ENCODE measurements around the gene TNNI3K. TPM values are rescaled to one million over a fixed set of nuclear protein-coding genes. Genes with fewer than 3 reads are reported as not detected.

TNNI3K gene
- total RNA-seq, 1 experiment from 2014 or later: not detected

- BruUV-seq (replicated peaks): no TSS peak
- TF ChIP-seq CTCF (conservative IDR thresholded peaks at IDR 0.05; ENCODE audit: low read depth, low read length) (no peak), EZH2phosphoT487 (IDR thresholded peaks at IDR 0.05; ENCODE audit: borderline replicate concordance, low read length) (no peak), EZH2 (IDR thresholded peaks at IDR 0.05; ENCODE audit: low read length, unreplicated experiment) (no peak)
- no peak overlapping the region for H2AFZ ChIP-seq (ENCODE audit: low read length)
- H3K9me2 ChIP-seq (replicated peaks; ENCODE audit: low read length): no peaks in the 10 kb centered on the region; the same call in 1 of the 2 replicates
- H4K20me1 ChIP-seq (ENCODE audit: low read length): no peaks in the 10 kb centered on the region
- H3K4me2 ChIP-seq (ENCODE audit: low read length): no peak overlapping the region
- ChIA-PET CTCF (no interaction called here), POLR2A (ENCODE audit: unreplicated experiment) (no interaction called here)
- no peak overlapping the region for H3K27ac ChIP-seq (ENCODE audit: low read length)
- no peaks in the 10 kb centered on the region for H3K4me1 ChIP-seq (ENCODE audit: insufficient read depth, low read length)
- no peaks in the 10 kb centered on the region for H3F3A ChIP-seq (ENCODE audit: low read length, unreplicated experiment)
- no peaks in the 10 kb centered on the region for H3K79me2 ChIP-seq (ENCODE audit: low read length)
- no peak overlapping the region for H3K4me3 ChIP-seq (ENCODE audit: low read length)
- no peaks in the 10 kb centered on the region for H3K36me3 ChIP-seq (ENCODE audit: low read depth, low read length)
- no peak for DNase-seq
- intact Hi-C loops (cut with micrococcal nuclease): no loop called here
- ATAC-seq: no peak
- H3K9me3 ChIP-seq (ENCODE audit: low read length): no peaks in the 10 kb centered on the region
- H3K9ac ChIP-seq (ENCODE audit: low read length): no peak overlapping the region
- H3K27me3 ChIP-seq (ENCODE audit: low read length): no peaks in the 10 kb centered on the region
These were observed 168.4 kb downstream of the TNNI3K start for GRCh38 chr1:74403606-74404005.

- no peak overlapping the region for H3K4me3 ChIP-seq (ENCODE audit: low read length)
- ChIA-PET CTCF (no interaction called here), POLR2A (ENCODE audit: unreplicated experiment) (no interaction called here)
- no peaks in the 10 kb centered on the region for H3K79me2 ChIP-seq (ENCODE audit: low read length)
- H3K27ac ChIP-seq (ENCODE audit: low read length): no peak overlapping the region
- H3F3A ChIP-seq (ENCODE audit: low read length, unreplicated experiment): no peaks in the 10 kb centered on the region
- no peaks in the 10 kb centered on the region for H4K20me1 ChIP-seq (ENCODE audit: low read length)
- TF ChIP-seq EZH2 (IDR thresholded peaks at IDR 0.05; ENCODE audit: low read length, unreplicated experiment) (no peak), CTCF (conservative IDR thresholded peaks at IDR 0.05; ENCODE audit: low read depth, low read length) (no peak), EZH2phosphoT487 (IDR thresholded peaks at IDR 0.05; ENCODE audit: borderline replicate concordance, low read length) (no peak)
- intact Hi-C loops (cut with micrococcal nuclease): no loop called here
- BruUV-seq (replicated peaks): no TSS peak
- H3K4me2 ChIP-seq (ENCODE audit: low read length): no peak overlapping the region
- DNase-seq (no peak), ATAC-seq (no peak)
- no peaks in the 10 kb centered on the region for H3K27me3 ChIP-seq (ENCODE audit: low read length)
- no peaks in the 10 kb centered on the region for H3K9me2 ChIP-seq (replicated peaks; ENCODE audit: low read length)
- H3K36me3 ChIP-seq (ENCODE audit: low read depth, low read length): no peaks in the 10 kb centered on the region
- no peak overlapping the region for H3K9ac ChIP-seq (ENCODE audit: low read length)
- no peak overlapping the region for H2AFZ ChIP-seq (ENCODE audit: low read length)
- H3K4me1 ChIP-seq (ENCODE audit: insufficient read depth, low read length): no peaks in the 10 kb centered on the region
- H3K9me3 ChIP-seq (ENCODE audit: low read length): no peaks in the 10 kb centered on the region
These were observed 171.6 kb downstream of the TNNI3K start for GRCh38 chr1:74406759-74407158.

- Histone ChIP-seq H3K4me1 (ENCODE audit: insufficient read depth, low read length) (no peaks in the 10 kb centered on the region), H3K36me3 (ENCODE audit: low read depth, low read length) (no peaks in the 10 kb centered on the region), H2AFZ (ENCODE audit: low read length) (no peak overlapping the region), H3F3A (ENCODE audit: low read length, unreplicated experiment) (no peaks in the 10 kb centered on the region), H3K4me3 (ENCODE audit: low read length) (no peak overlapping the region), H4K20me1 (ENCODE audit: low read length) (no peaks in the 10 kb centered on the region), H3K27ac (ENCODE audit: low read length) (no peak overlapping the region), H3K4me2 (ENCODE audit: low read length) (no peak overlapping the region), H3K79me2 (ENCODE audit: low read length) (no peaks in the 10 kb centered on the region), H3K9me2 (replicated peaks; ENCODE audit: low read length) (no peaks in the 10 kb centered on the region), H3K27me3 (ENCODE audit: low read length) (0 out of 2 replicates have a peak, but pooled peaks cover 8% of the 10 kb centered on the region), H3K9me3 (ENCODE audit: low read length) (no peaks in the 10 kb centered on the region), H3K9ac (ENCODE audit: low read length) (no peak overlapping the region)
- ChIA-PET CTCF (no interaction called here), POLR2A (ENCODE audit: unreplicated experiment) (no interaction called here)
- TF ChIP-seq CTCF (conservative IDR thresholded peaks at IDR 0.05; ENCODE audit: low read depth, low read length): no peak
- TF ChIP-seq EZH2 (IDR thresholded peaks at IDR 0.05; ENCODE audit: low read length, unreplicated experiment): no peak
- TF ChIP-seq EZH2phosphoT487 (IDR thresholded peaks at IDR 0.05; ENCODE audit: borderline replicate concordance, low read length): no peak
- ATAC-seq (no peak), DNase-seq (no peak)
- intact Hi-C loops (cut with micrococcal nuclease): no loop called here
- BruUV-seq (replicated peaks): no TSS peak
These were observed 172.7 kb downstream of the TNNI3K start for GRCh38 chr1:74407902-74408301.
